Measurements from ENCODE around the gene ANKRD40.

The ANKRD40 gene

GRCh38 chr17:50697062-50697461 lies 10.7 kb downstream of the ANKRD40 start:
- no peak for DNase-seq (ENCODE audit: extremely low read depth, low read depth)
- TF ChIP-seq, protein P1, sequence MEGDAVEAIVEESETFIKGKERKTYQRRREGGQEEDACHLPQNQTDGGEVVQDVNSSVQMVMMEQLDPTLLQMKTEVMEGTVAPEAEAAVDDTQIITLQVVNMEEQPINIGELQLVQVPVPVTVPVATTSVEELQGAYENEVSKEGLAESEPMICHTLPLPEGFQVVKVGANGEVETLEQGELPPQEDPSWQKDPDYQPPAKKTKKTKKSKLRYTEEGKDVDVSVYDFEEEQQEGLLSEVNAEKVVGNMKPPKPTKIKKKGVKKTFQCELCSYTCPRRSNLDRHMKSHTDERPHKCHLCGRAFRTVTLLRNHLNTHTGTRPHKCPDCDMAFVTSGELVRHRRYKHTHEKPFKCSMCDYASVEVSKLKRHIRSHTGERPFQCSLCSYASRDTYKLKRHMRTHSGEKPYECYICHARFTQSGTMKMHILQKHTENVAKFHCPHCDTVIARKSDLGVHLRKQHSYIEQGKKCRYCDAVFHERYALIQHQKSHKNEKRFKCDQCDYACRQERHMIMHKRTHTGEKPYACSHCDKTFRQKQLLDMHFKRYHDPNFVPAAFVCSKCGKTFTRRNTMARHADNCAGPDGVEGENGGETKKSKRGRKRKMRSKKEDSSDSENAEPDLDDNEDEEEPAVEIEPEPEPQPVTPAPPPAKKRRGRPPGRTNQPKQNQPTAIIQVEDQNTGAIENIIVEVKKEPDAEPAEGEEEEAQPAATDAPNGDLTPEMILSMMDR (IDR thresholded peaks at IDR 0.05; ENCODE audit: low read depth, low read length, missing control alignments) = no peak
- no peak overlapping the region for H3K4me3 ChIP-seq (replicated peaks; ENCODE audit: low read depth, low read length)

DNA sequence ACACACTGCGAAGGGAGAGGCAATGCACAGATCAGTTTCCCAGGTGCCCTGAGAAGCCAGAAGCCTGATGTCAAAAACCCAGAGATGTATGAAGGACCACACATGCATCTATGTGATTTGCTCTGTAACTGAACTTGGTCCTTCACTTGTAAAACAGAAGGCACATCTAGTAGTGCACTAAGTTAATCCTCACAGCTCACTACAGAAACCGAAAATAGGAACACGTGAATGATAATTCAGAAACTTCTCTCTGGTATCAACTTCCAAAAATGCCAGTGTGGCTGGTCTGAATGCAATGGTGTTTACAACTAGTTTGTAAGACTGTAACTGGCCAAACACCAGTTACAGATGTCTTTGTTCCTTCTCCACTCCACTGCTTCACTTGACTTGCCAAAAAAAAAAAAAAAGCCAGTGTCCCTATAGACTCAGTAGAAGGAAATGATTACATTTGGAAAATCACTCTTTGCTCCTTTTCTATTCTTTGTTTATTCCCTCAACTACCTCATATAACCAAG lies 11.3 kb downstream of the ANKRD40 start:
- no peak for DNase-seq (ENCODE audit: extremely low read depth, low read depth)
- H3K4me3 ChIP-seq (replicated peaks; ENCODE audit: low read depth, low read length) = no peak overlapping the region
- TF ChIP-seq, protein P1 (IDR thresholded peaks at IDR 0.05; ENCODE audit: low read depth, low read length, missing control alignments) = no peak

DNA sequence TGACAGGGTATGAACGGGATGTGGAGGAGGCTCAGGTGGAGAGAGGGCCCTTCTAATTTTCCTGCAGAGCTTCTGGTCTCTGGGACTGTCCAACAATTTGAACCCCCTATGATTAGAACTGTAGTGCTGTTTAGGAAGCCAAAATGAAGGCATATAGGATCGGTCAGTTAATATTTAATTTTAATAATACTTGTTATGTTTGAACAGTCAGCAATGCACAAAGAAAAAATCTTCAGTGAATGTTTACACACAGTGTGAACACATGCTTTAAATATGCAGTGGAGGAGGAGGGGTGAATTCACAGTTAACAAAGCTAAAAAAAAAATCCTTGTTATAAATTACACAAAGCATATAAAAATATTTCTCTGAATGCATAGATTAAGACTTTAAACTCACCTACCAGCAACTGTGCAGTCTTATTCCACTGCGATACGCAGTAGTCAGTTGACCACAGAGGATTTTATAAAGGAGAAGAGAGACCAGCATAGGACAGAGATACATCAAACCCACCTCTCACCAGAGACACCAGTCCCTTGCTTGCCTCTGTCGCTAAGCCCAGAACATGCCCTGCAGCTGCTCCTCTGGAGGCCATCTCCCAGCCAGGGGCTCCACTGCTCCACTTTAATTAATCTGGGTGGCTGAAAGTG lies 14.6 kb downstream of the ANKRD40 start:
- no peak overlapping the region for H3K4me3 ChIP-seq (replicated peaks; ENCODE audit: low read depth, low read length)
- TF ChIP-seq, protein P1 (IDR thresholded peaks at IDR 0.05; ENCODE audit: low read depth, low read length, missing control alignments) = no peak
- no peak for DNase-seq (ENCODE audit: extremely low read depth, low read depth)

DNA sequence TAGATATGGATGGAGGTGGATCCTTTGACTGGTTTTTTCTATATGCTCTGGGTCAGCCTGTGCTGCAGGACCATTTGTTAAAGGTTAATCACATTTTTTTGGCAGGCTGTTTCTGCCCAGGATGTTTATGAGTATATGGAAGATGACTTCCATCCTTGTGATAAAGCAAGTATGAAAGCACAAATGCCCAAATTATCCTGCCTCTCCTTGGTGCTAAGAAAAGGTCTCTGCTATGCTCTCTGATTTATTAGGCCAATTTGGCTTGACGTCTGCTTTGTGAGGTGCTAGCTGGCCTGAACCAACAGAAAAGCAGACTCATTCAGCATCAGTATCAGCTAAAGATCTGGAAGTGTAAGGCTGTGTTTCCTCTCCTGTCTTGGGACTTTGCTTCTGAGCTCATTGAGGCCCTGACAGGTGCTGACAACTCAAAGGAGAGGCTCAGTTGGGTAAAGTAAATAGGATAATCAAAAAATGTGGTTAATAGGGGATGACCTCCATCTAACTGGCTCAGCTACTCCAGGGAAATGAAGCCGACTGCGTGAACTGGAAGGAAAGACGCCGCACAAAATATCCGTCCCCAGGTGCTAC lies 15.2 kb downstream of the ANKRD40 start:
- no peak for DNase-seq (ENCODE audit: extremely low read depth, low read depth)
- TF ChIP-seq, protein P1 (IDR thresholded peaks at IDR 0.05; ENCODE audit: low read depth, low read length, missing control alignments) = no peak
- H3K4me3 ChIP-seq (replicated peaks; ENCODE audit: low read depth, low read length) = no peak overlapping the region

GRCh38 chr17:50691550-50692447 lies 15.9 kb downstream of the ANKRD40 start:
- TF ChIP-seq, protein P1 (IDR thresholded peaks at IDR 0.05; ENCODE audit: low read depth, low read length, missing control alignments) = no peak
- DNase-seq (ENCODE audit: extremely low read depth, low read depth) = no peak

GRCh38 chr17:50690887-50691549 lies 16.7 kb downstream of the ANKRD40 start:
- no peak overlapping the region for H3K4me3 ChIP-seq (replicated peaks; ENCODE audit: low read depth, low read length)
- TF ChIP-seq, protein P1 (IDR thresholded peaks at IDR 0.05; ENCODE audit: low read depth, low read length, missing control alignments) = no peak
- no peak for DNase-seq (ENCODE audit: extremely low read depth, low read depth)

More at GRCh38 chr17:50691550-50692447, 15.9 kb downstream of the ANKRD40 start:
- no peak overlapping the region for H3K4me3 ChIP-seq (replicated peaks; ENCODE audit: low read depth, low read length)
